BJ (cell line): ENCODE data around the gene MBTD1. TPM values are rescaled to one million over a fixed set of nuclear protein-coding genes. Genes with fewer than 3 reads are reported as not detected.

Source experiments
- CTCF ChIA-PET: fragments of 350-600 bp; formaldehyde crosslinking; extraction: SDS; loops from one replicate; lab custom pipeline; 2021; ENCODE audit warnings: antibody characterized with exemption, inconsistent platforms; lab: Yijun Ruan, JAX
- POLR2A ChIA-PET: fragments of 300-600 bp; sonication (Branson Sonifier 250); formaldehyde crosslinking; extraction: SDS; loops from one replicate; lab custom pipeline; 2021; ENCODE audit warnings: antibody characterized with exemption; lab: Charles Lee
- DNase-seq: peaks from one replicate; pipeline ENCODE4 v3.0.0-alpha.2; 2011; ENCODE audit warnings: low read depth
- H3K27me3 ChIP-seq: 2 replicates; pipeline ENCODE4 v1.6.0; 2011; ENCODE audit warnings: low read length; ENCODE audit not compliant: control insufficient read depth, insufficient read depth
- H3K36me3 ChIP-seq: 2 replicates; pipeline ENCODE4 v1.5.1; 2011; ENCODE audit warnings: low read length; ENCODE audit not compliant: control insufficient read depth, insufficient read depth
- H3K4me3 ChIP-seq: 2 replicates; pipeline ENCODE4 v1.5.1; 2011; ENCODE audit warnings: low read depth, mild to moderate bottlenecking, control low read depth, low read length
- polyA plus RNA-seq: library from polyadenylated mRNA; depleted of rRNA; stranded (reverse); fragments of >200 nt; gene quantifications from 2 replicates; pipeline ENCODE4 v1.2.3, GENCODE V29; 2011; rRNA removed
- TF ChIP-seq, protein P1 (sequence below): IDR thresholded peaks from 2 replicates; pipeline ENCODE4 v1.5.1; 2011; ENCODE audit warnings: low read depth, mild to moderate bottlenecking, control low read depth, inconsistent platforms, low read length, moderate library complexity; ENCODE audit not compliant: insufficient read depth

The MBTD1 gene
- polyA plus RNA-seq, 1 experiment: 2.8 TPM

DNA sequence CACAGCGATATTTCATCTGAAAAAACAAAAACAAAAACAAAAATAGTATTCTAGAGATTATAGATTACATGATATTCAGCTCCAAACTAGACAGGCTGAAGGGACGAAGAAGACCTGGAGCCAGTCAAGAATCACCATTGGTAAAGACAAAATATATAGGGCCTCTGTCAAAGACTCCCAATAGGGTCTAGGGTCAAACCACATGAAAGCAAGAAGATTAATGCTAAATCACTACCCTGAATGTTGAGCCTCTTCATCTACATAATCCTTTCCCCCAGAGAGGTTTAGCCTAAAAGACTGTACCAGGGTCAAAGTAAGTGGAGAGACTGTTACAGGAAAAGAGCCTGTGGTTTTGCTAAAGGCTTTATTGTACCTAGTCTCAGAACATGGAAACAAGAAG is 117.3 kb downstream of the MBTD1 start:
- DNase-seq: no peak
- TF ChIP-seq, protein P1, sequence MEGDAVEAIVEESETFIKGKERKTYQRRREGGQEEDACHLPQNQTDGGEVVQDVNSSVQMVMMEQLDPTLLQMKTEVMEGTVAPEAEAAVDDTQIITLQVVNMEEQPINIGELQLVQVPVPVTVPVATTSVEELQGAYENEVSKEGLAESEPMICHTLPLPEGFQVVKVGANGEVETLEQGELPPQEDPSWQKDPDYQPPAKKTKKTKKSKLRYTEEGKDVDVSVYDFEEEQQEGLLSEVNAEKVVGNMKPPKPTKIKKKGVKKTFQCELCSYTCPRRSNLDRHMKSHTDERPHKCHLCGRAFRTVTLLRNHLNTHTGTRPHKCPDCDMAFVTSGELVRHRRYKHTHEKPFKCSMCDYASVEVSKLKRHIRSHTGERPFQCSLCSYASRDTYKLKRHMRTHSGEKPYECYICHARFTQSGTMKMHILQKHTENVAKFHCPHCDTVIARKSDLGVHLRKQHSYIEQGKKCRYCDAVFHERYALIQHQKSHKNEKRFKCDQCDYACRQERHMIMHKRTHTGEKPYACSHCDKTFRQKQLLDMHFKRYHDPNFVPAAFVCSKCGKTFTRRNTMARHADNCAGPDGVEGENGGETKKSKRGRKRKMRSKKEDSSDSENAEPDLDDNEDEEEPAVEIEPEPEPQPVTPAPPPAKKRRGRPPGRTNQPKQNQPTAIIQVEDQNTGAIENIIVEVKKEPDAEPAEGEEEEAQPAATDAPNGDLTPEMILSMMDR: no peak
- Histone ChIP-seq H3K36me3 (no peaks in the 10 kb centered on the region), H3K4me3 (no peak overlapping the region), H3K27me3 (no peaks in the 10 kb centered on the region)
- POLR2A ChIA-PET: no interaction called here
- CTCF ChIA-PET: interaction anchor here (1.6 to 2.5 kb wide), 2 partner anchors 10 to 297 kb away, joined by 3 to 8 read pairs; partner anchors contain the start of gene NME1

DNA sequence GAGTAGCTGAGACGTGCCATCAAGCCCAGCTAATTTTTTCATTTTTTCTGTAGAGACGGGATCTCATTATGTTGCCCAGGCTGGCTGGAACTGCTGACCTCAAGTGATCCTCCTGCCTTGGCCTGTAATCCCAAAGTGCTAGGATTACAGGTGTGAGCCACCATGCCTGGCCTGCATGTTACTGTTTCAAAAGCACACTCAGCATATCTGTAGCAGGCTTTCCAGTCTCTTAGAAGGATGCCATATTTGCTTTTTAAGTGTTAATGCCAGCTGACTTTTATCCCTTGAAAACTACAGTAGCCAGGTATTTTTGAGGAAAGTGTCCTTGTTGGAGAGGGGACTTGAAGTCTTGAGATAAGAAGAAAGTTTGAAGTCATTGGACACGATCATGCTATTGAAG is 123.9 kb downstream of the MBTD1 start:
- TF ChIP-seq, protein P1: no peak
- ChIA-PET POLR2A (no interaction called here), CTCF (interaction anchor here (1.6 to 2.1 kb wide), 3 partner anchors 12 to 17 kb away, joined by 5 read pairs; partner anchors contain the start of genes NME1 and SPAG9)
- no peaks in the 10 kb centered on the region for H3K27me3 ChIP-seq
- no peak for DNase-seq
- H3K4me3 ChIP-seq: no peak overlapping the region
- no peaks in the 10 kb centered on the region for H3K36me3 ChIP-seq

DNA sequence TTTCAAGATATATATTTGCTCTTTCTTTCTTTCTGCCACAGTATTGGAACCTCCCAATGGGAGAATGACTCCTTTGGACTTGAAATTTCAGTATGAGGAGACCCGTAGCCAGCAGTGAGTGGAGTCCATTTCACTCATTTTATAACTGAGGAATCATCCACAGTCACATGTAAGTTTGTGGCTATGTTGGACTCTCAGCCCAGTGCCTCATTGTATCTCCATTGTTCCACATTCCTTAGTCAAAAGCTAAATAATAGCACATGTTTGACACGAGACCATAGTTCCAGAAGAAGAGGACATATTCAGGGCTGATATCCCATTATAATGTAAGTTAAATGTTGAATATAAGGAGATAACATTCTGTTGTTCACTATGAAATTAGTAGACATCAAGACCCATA is 126.5 kb downstream of the MBTD1 start:
- ChIA-PET CTCF (interaction anchor here (0.6 to 1.0 kb wide), 3 partner anchors 14 to 160 kb away, joined by 3 read pairs; no protein-coding TSS in a partner anchor), POLR2A (no interaction called here)
- Histone ChIP-seq H3K36me3 (no peaks in the 10 kb centered on the region), H3K4me3 (no peak overlapping the region), H3K27me3 (no peaks in the 10 kb centered on the region)
- TF ChIP-seq, protein P1: no peak
- no peak for DNase-seq

DNA sequence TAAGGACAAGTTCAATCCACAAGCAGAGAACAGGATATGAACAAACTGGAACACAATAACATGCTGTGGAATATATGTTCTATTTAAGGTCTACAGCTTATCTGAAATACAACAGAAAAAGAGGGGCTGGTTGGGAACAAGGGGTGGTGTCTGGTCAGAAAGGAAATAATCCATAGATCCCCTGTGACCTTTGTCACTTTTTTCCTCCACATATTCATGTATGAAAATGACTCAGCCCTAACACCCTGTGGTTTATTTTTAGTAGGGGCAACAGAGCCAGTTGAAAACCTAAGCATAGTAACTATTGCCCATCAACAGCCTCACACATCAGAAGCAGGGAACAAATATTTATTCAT is 126.9 kb downstream of the MBTD1 start:
- Histone ChIP-seq H3K4me3 (no peak overlapping the region), H3K27me3 (no peaks in the 10 kb centered on the region), H3K36me3 (no peaks in the 10 kb centered on the region)
- DNase-seq: no peak
- TF ChIP-seq, protein P1: no peak
- ChIA-PET POLR2A (no interaction called here), CTCF (interaction anchor here (1.0 to 1.4 kb wide), 2 partner anchors 10 to 15 kb away, joined by 3 read pairs; no protein-coding TSS in a partner anchor)

DNA sequence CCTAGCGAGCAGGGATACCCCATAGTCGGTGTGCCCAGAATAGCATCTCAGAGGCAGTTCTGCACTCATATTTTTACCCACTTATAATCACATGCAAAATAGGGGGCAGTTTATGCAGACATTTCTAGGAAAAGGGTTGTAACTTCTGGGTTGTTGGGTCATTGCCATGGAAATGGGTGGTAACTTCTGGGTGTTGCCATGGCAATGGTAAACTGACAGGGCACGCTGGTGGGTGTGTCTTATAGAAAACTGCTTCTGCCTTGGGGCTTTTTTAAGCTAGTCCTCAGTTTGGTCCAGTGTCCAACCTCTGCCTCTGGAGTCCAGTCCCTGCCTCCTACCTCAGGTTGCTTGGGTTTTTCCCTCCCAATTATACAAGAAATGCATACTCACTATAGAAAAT is 131.8 kb downstream of the MBTD1 start:
- DNase-seq: no peak
- H3K36me3 ChIP-seq: no peaks in the 10 kb centered on the region
- H3K4me3 ChIP-seq: no peak overlapping the region
- ChIA-PET POLR2A (no interaction called here), CTCF (interaction anchor here (0.8 kb wide), 1 partner anchor 275 kb away, joined by 3 read pairs; no protein-coding TSS in a partner anchor)
- TF ChIP-seq, protein P1: no peak
- no peaks in the 10 kb centered on the region for H3K27me3 ChIP-seq

Other genes starting within 250 kb of the MBTD1 start
- 18.7 and 28.9 TPM in 2 replicates for gene SPAG9, start 139.2 kb downstream of the MBTD1 start, polyA plus RNA-seq
- gene NME1, start 106.5 kb downstream of the MBTD1 start, polyA plus RNA-seq: 178 and 261 TPM in 2 replicates
- gene NME2, start 93.6 kb downstream of the MBTD1 start, polyA plus RNA-seq: 835 and 1,035 TPM in 2 replicates
- 6.8 and 14.1 TPM in 2 replicates for gene UTP18, start 497 bp upstream of the MBTD1 start, polyA plus RNA-seq